HepG2 (cell line): Measurements from ENCODE around the gene NFIL3. TPM values are rescaled to one million over a fixed set of nuclear protein-coding genes. Genes with fewer than 3 reads are reported as not detected.
A peak's percentile ranks its signal among the peaks of the same experiment; 100 is the strongest.

ENCODE experiments used
- POLR2A ChIP-seq, 2 experiments: IDR thresholded peaks; 2 replicates each; pipeline ENCODE4 v1.6.1; 2011; ENCODE audit warnings: low read depth in 2 of 2, low read length in 2 of 2, mild to moderate bottlenecking in 1 of 2, moderate library complexity in 1 of 2; ENCODE audit not compliant: insufficient read depth in 1 of 2
- TBX3 ChIP-seq: fragments of 450-650 bp; IDR thresholded peaks from 2 replicates; pipeline ENCODE4 v1.6.1; 2017; ENCODE audit warnings: antibody characterized with exemption, mild to moderate bottlenecking, inconsistent platforms, borderline replicate concordance
- ZMYM2 ChIP-seq: sonication (generic); formaldehyde crosslinking; IDR thresholded peaks from 2 replicates; pipeline ENCODE4 v1.8.0; 2022; ENCODE audit warnings: mild to moderate bottlenecking, missing genetic modification reagents
- ZNF225 ChIP-seq: sonication (generic); formaldehyde crosslinking; IDR thresholded peaks from 2 replicates; pipeline ENCODE4 v1.4.0; 2020; ENCODE audit warnings: mild to moderate bottlenecking, missing genetic modification reagents
- ZSCAN9 ChIP-seq: IDR thresholded peaks from 2 replicates; pipeline ENCODE4 v1.6.1; 2016; ENCODE audit warnings: borderline replicate concordance
- polyA plus RNA-seq, 8 experiments: library from polyadenylated mRNA; depleted of rRNA in 3 of 8; stranded (reverse) in 7 of 8; unstranded in 1 of 8; fragments of >200 nt; fragmentation: Illumina TruSeq in 4 of 8; extraction: Trizol in 4 of 8; gene quantifications; 2 replicates each; pipeline versions ENCODE4 v1.2.1 to v1.2.3, GENCODE V29; 2011 to 2016; ENCODE audit warnings: low read depth in 4 of 8, missing spikeins in 1 of 8, mixed read lengths in 1 of 8; ENCODE audit not compliant: insufficient read depth in 1 of 8
- total RNA-seq, 5 experiments: library from RNA; depleted of rRNA; stranded (reverse); fragments of >200 nt; fragmentation: Illumina TruSeq; extraction: Trizol; gene quantifications; 2 replicates each; pipeline ENCODE4 v1.2.3, GENCODE V29; 2016; ENCODE audit warnings: low read depth in 1 of 5
- TF ChIP-seq, protein P1 (sequence below): sonication (generic); formaldehyde crosslinking; IDR thresholded peaks from 2 replicates; pipeline ENCODE4 v1.8.0; 2022; ENCODE audit warnings: mild to moderate bottlenecking, missing genetic modification reagents; ENCODE audit not compliant: insufficient replicate concordance
- TF ChIP-seq, protein P2 (sequence below), 2 experiments: fragments of 450-650 bp in 1 of 2; sonication (generic) in 1 of 2; formaldehyde crosslinking in 1 of 2; IDR thresholded peaks; 2 replicates each; pipeline versions ENCODE4 v1.6.1 to v1.8.0; 2016 to 2022; ENCODE audit warnings: antibody characterized with exemption in 1 of 2, mild to moderate bottlenecking in 1 of 2, missing genetic modification reagents in 1 of 2
- TF ChIP-seq, protein P3 (sequence below): sonication (generic); formaldehyde crosslinking; IDR thresholded peaks from one replicate; pipeline ENCODE4 v1.5.1; 2020; ENCODE audit warnings: mild to moderate bottlenecking, missing genetic modification reagents; ENCODE audit errors: not compliant biosample characterization

The NFIL3 gene
- total and polyA plus RNA-seq, 2 of the 13 experiments (the other 11 are each of a cell fraction or from before 2014, with no cell fraction given), result 46.6 to 54.2 TPM

DNA sequence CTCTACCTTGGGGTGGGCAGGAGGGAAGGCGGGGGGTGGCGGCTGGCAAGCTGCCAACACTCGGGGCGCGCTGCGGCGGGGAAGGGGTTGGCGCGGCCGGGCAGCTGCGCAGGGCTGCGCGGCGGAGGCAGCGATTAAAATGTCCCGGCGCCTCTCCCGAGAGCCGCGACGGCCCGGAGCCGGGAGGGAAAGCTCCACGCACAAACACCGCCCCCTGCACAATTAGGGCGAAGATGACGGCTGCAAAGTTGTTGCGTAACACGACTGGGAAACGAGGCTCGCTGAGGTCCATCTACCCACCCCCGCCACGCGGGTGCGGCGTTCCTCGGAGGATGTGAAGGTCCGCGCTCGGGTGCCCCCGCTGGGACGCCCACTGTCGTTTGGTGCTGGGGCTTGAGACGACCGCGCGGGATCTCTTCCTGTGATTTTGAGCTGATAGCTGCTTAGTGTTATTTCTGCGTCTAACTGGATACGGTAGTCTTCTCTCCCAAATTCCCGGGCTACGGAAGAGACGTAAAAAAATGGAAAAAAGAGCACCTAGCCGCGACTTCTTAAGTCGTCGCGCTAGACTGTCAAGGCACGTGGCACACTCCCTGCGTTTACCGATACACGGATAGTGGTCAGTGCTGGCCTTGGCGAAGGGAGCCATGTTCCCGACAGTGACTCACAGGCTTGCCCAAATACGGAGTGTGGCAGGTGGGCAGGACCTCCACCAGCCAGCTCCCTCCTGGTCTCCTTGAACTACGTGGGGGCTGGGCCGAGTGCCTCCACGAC is 958 bp upstream of the NFIL3 start (continued):
- TF ChIP-seq, protein P1, sequence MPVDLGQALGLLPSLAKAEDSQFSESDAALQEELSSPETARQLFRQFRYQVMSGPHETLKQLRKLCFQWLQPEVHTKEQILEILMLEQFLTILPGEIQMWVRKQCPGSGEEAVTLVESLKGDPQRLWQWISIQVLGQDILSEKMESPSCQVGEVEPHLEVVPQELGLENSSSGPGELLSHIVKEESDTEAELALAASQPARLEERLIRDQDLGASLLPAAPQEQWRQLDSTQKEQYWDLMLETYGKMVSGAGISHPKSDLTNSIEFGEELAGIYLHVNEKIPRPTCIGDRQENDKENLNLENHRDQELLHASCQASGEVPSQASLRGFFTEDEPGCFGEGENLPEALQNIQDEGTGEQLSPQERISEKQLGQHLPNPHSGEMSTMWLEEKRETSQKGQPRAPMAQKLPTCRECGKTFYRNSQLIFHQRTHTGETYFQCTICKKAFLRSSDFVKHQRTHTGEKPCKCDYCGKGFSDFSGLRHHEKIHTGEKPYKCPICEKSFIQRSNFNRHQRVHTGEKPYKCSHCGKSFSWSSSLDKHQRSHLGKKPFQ (CRISPR knock-in tag), result no peak
- TF ChIP-seq ZSCAN9 (CRISPR knock-in tag) (no peak), ZMYM2 (CRISPR knock-in tag) (no peak), ZNF225 (CRISPR knock-in tag) (no peak), POLR2A (IDR thresholded peaks at IDR 0.05; ENCODE audit: insufficient read depth in 1 of 2, low read depth in 2 of 2, low read length in 2 of 2) (peak in 1 of 2 experiments; percentile 22; a peak in 1 of 4 replicates), TBX3 (no peak)
- TF ChIP-seq, protein P2, sequence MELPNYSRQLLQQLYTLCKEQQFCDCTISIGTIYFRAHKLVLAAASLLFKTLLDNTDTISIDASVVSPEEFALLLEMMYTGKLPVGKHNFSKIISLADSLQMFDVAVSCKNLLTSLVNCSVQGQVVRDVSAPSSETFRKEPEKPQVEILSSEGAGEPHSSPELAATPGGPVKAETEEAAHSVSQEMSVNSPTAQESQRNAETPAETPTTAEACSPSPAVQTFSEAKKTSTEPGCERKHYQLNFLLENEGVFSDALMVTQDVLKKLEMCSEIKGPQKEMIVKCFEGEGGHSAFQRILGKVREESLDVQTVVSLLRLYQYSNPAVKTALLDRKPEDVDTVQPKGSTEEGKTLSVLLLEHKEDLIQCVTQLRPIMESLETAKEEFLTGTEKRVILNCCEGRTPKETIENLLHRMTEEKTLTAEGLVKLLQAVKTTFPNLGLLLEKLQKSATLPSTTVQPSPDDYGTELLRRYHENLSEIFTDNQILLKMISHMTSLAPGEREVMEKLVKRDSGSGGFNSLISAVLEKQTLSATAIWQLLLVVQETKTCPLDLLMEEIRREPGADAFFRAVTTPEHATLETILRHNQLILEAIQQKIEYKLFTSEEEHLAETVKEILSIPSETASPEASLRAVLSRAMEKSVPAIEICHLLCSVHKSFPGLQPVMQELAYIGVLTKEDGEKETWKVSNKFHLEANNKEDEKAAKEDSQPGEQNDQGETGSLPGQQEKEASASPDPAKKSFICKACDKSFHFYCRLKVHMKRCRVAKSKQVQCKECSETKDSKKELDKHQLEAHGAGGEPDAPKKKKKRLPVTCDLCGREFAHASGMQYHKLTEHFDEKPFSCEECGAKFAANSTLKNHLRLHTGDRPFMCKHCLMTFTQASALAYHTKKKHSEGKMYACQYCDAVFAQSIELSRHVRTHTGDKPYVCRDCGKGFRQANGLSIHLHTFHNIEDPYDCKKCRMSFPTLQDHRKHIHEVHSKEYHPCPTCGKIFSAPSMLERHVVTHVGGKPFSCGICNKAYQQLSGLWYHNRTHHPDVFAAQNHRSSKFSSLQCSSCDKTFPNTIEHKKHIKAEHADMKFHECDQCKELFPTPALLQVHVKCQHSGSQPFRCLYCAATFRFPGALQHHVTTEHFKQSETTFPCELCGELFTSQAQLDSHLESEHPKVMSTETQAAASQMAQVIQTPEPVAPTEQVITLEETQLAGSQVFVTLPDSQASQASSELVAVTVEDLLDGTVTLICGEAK (IDR thresholded peaks at IDR 0.05), result no peak
- TF ChIP-seq, protein P2 (CRISPR knock-in tag; IDR thresholded peaks at IDR 0.05), result peak; percentile 51; the same call in 1 of the 2 replicates
- TF ChIP-seq, protein P3, sequence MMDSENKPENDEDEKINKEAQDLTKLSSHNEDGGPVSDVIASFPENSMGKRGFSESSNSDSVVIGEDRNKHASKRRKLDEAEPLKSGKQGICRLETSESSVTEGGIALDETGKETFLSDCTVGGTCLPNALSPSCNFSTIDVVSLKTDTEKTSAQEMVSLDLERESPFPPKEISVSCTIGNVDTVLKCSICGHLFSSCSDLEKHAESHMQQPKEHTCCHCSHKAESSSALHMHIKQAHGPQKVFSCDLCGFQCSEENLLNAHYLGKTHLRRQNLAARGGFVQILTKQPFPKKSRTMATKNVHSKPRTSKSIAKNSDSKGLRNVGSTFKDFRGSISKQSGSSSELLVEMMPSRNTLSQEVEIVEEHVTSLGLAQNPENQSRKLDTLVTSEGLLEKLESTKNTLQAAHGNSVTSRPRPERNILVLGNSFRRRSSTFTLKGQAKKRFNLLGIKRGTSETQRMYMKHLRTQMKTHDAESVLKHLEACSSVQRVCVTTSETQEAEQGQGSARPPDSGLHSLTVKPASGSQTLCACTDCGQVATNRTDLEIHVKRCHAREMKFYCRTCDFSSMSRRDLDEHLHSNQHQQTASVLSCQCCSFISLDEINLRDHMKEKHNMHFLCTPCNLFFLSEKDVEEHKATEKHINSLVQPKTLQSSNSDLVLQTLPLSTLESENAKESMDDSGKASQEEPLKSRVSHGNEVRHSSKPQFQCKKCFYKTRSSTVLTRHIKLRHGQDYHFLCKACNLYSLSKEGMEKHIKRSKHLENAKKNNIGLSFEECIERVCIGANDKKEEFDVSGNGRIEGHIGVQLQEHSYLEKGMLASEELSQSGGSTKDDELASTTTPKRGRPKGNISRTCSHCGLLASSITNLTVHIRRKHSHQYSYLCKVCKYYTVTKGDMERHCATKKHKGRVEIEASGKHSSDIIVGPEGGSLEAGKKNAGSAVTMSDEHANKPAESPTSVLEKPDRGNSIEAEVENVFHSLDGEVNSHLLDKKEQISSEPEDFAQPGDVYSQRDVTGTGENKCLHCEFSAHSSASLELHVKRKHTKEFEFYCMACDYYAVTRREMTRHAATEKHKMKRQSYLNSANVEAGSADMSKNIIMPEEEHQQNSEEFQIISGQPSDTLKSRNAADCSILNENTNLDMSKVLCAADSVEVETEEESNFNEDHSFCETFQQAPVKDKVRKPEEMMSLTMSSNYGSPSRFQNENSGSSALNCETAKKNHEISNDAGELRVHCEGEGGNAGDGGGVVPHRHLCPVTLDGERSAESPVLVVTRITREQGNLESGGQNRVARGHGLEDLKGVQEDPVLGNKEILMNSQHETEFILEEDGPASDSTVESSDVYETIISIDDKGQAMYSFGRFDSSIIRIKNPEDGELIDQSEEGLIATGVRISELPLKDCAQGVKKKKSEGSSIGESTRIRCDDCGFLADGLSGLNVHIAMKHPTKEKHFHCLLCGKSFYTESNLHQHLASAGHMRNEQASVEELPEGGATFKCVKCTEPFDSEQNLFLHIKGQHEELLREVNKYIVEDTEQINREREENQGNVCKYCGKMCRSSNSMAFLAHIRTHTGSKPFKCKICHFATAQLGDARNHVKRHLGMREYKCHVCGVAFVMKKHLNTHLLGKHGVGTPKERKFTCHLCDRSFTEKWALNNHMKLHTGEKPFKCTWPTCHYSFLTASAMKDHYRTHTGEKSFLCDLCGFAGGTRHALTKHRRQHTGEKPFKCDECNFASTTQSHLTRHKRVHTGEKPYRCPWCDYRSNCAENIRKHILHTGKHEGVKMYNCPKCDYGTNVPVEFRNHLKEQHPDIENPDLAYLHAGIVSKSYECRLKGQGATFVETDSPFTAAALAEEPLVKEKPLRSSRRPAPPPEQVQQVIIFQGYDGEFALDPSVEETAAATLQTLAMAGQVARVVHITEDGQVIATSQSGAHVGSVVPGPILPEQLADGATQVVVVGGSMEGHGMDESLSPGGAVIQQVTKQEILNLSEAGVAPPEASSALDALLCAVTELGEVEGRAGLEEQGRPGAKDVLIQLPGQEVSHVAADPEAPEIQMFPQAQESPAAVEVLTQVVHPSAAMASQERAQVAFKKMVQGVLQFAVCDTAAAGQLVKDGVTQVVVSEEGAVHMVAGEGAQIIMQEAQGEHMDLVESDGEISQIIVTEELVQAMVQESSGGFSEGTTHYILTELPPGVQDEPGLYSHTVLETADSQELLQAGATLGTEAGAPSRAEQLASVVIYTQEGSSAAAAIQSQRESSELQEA (CRISPR knock-in tag), result no peak
